Activated T-helper 17 cell treated with anti-CD3 and anti-CD28 coated beads, Interleukin-2, amount 50 U/mL, for 72 hours (primary cell): ENCODE measurements around the gene TFAP2A. TPM values are rescaled to one million over a fixed set of nuclear protein-coding genes. Genes with fewer than 3 reads are reported as not detected.

ENCODE experiments used
- ATAC-seq: fragments of 150-1000 bp; cut with Tn5 transposase; replicated peaks from 2 replicates; pipeline ENCODE4 v1.10.0; 2021; ENCODE audit warnings: mild to moderate bottlenecking, moderate library complexity
- H3K27ac Mint-ChIP-seq: one replicate; pipeline ENCODE4 v1.8.0; 2022; ENCODE audit warnings: mixed read lengths
- H3K27me3 Mint-ChIP-seq: one replicate; pipeline ENCODE4 v1.8.0; 2022; ENCODE audit warnings: mixed read lengths
- H3K36me3 Mint-ChIP-seq: one replicate; pipeline ENCODE4 v1.8.0; 2022; ENCODE audit warnings: low read depth, mild to moderate bottlenecking, mixed read lengths
- H3K4me1 Mint-ChIP-seq: one replicate; pipeline ENCODE4 v1.8.0; 2022; ENCODE audit warnings: mixed read lengths
- H3K4me3 Mint-ChIP-seq: one replicate; pipeline ENCODE4 v1.8.0; 2022; ENCODE audit warnings: mild to moderate bottlenecking, mixed read lengths
- H3K9me3 Mint-ChIP-seq: one replicate; pipeline ENCODE4 v1.8.0; 2022; ENCODE audit warnings: mixed read lengths
- total RNA-seq, 2 donors: library from RNA; stranded (reverse); gene quantifications; one replicate each; pipeline ENCODE4 v1.2.3, GENCODE V29; 2022

TFAP2A gene
- total RNA-seq, 2 donors from 2014 or later, result 0.52 TPM; not detected in 1

GRCh38 chr6:10411971-10412460 is 2.9 kb downstream of the TFAP2A start:
- H3K36me3 Mint-ChIP-seq, result peaks cover 45% of the 10 kb centered on the region
- H3K9me3 Mint-ChIP-seq, result peaks cover 17% of the 10 kb centered on the region
- ATAC-seq, result peak; percentile 61
- H3K27ac Mint-ChIP-seq, result peak overlapping the region; percentile 76
- H3K4me3 Mint-ChIP-seq, result peak overlapping the region; percentile 92
- peaks cover 19% of the 10 kb centered on the region for H3K4me1 Mint-ChIP-seq
- peaks cover 74% of the 10 kb centered on the region for H3K27me3 Mint-ChIP-seq

GRCh38 chr6:10411131-10411970 is 3.5 kb downstream of the TFAP2A start:
- peak; percentile 3 for ATAC-seq
- Mint-ChIP-seq H3K36me3 (peaks cover 45% of the 10 kb centered on the region), H3K4me1 (peaks cover 19% of the 10 kb centered on the region), H3K4me3 (peak overlapping the region; percentile 92), H3K27ac (peak overlapping the region; percentile 76), H3K9me3 (peaks cover 17% of the 10 kb centered on the region), H3K27me3 (peaks cover 72% of the 10 kb centered on the region)

GRCh38 chr6:10410207-10411050 is 4.4 kb downstream of the TFAP2A start:
- peaks cover 65% of the 10 kb centered on the region for H3K27me3 Mint-ChIP-seq
- H3K4me1 Mint-ChIP-seq, result peaks cover 18% of the 10 kb centered on the region
- peaks cover 40% of the 10 kb centered on the region for H3K36me3 Mint-ChIP-seq
- H3K9me3 Mint-ChIP-seq, result peaks cover 17% of the 10 kb centered on the region
- no peak overlapping the region for H3K27ac Mint-ChIP-seq
- H3K4me3 Mint-ChIP-seq, result peak overlapping the region; percentile 92
- no peak for ATAC-seq

- peaks cover 61% of the 10 kb centered on the region for H3K27me3 Mint-ChIP-seq
- H3K4me3 Mint-ChIP-seq, result no peak overlapping the region
- peaks cover 15% of the 10 kb centered on the region for H3K4me1 Mint-ChIP-seq
- H3K9me3 Mint-ChIP-seq, result peaks cover 17% of the 10 kb centered on the region
- ATAC-seq, result no peak
- peaks cover 37% of the 10 kb centered on the region for H3K36me3 Mint-ChIP-seq
- H3K27ac Mint-ChIP-seq, result no peak overlapping the region
These were observed 5.1 kb downstream of the TFAP2A start for GRCh38 chr6:10409731-10410206.

GRCh38 chr6:10409233-10409721 is 5.6 kb downstream of the TFAP2A start:
- peaks cover 15% of the 10 kb centered on the region for H3K4me1 Mint-ChIP-seq
- H3K36me3 Mint-ChIP-seq, result peaks cover 37% of the 10 kb centered on the region
- peaks cover 17% of the 10 kb centered on the region for H3K9me3 Mint-ChIP-seq
- H3K27ac Mint-ChIP-seq, result no peak overlapping the region
- peaks cover 59% of the 10 kb centered on the region for H3K27me3 Mint-ChIP-seq
- H3K4me3 Mint-ChIP-seq, result no peak overlapping the region
- ATAC-seq, result no peak

GRCh38 chr6:10408457-10408856 is 6.4 kb downstream of the TFAP2A start:
- H3K36me3 Mint-ChIP-seq, result peaks cover 34% of the 10 kb centered on the region
- H3K4me3 Mint-ChIP-seq, result no peak overlapping the region
- ATAC-seq, result no peak

GRCh38 chr6:10407674-10408054 is 7.2 kb downstream of the TFAP2A start:
- peaks cover 45% of the 10 kb centered on the region for H3K27me3 Mint-ChIP-seq
- no peak overlapping the region for H3K4me3 Mint-ChIP-seq
- peaks cover 20% of the 10 kb centered on the region for H3K9me3 Mint-ChIP-seq
- H3K27ac Mint-ChIP-seq, result no peak overlapping the region
- no peak for ATAC-seq
- peaks cover 7% of the 10 kb centered on the region for H3K4me1 Mint-ChIP-seq
- peaks cover 30% of the 10 kb centered on the region for H3K36me3 Mint-ChIP-seq

More at GRCh38 chr6:10408457-10408856, 6.4 kb downstream of the TFAP2A start:
- Mint-ChIP-seq H3K27me3 (peaks cover 51% of the 10 kb centered on the region), H3K9me3 (peaks cover 17% of the 10 kb centered on the region), H3K4me1 (peaks cover 13% of the 10 kb centered on the region), H3K27ac (no peak overlapping the region)

GRCh38 chr6:10407018-10407673 is 7.7 kb downstream of the TFAP2A start:
- H3K4me1 Mint-ChIP-seq, result peaks cover 6% of the 10 kb centered on the region
- peaks cover 28% of the 10 kb centered on the region for H3K36me3 Mint-ChIP-seq
- peaks cover 20% of the 10 kb centered on the region for H3K9me3 Mint-ChIP-seq

GRCh38 chr6:10406556-10406955 is 8.3 kb downstream of the TFAP2A start:
- Mint-ChIP-seq H3K4me1 (peaks cover under 1% of the 10 kb centered on the region), H3K27me3 (peaks cover 37% of the 10 kb centered on the region), H3K4me3 (no peak overlapping the region), H3K36me3 (peaks cover 23% of the 10 kb centered on the region), H3K27ac (no peak overlapping the region), H3K9me3 (peaks cover 20% of the 10 kb centered on the region)
- no peak for ATAC-seq

More at GRCh38 chr6:10407018-10407673, 7.7 kb downstream of the TFAP2A start:
- peaks cover 43% of the 10 kb centered on the region for H3K27me3 Mint-ChIP-seq
- H3K4me3 Mint-ChIP-seq, result no peak overlapping the region
- no peak for ATAC-seq
- no peak overlapping the region for H3K27ac Mint-ChIP-seq

GRCh38 chr6:10405513-10405900 is 9.4 kb downstream of the TFAP2A start:
- ATAC-seq, result no peak
- peaks cover 14% of the 10 kb centered on the region for H3K36me3 Mint-ChIP-seq
- peaks cover 17% of the 10 kb centered on the region for H3K9me3 Mint-ChIP-seq
- peak overlapping the region; percentile 68 for H3K4me3 Mint-ChIP-seq
- no peaks in the 10 kb centered on the region for H3K4me1 Mint-ChIP-seq
- no peak overlapping the region for H3K27ac Mint-ChIP-seq
- H3K27me3 Mint-ChIP-seq, result peaks cover 33% of the 10 kb centered on the region

- H3K4me1 Mint-ChIP-seq, result no peaks in the 10 kb centered on the region
- peaks cover 28% of the 10 kb centered on the region for H3K27me3 Mint-ChIP-seq
- H3K36me3 Mint-ChIP-seq, result peaks cover 9% of the 10 kb centered on the region
- H3K4me3 Mint-ChIP-seq, result peak overlapping the region; percentile 68
- H3K9me3 Mint-ChIP-seq, result peaks cover 14% of the 10 kb centered on the region
- no peak for ATAC-seq
- H3K27ac Mint-ChIP-seq, result no peak overlapping the region
These were observed 9.9 kb downstream of the TFAP2A start for GRCh38 chr6:10404799-10405512.

GRCh38 chr6:10404107-10404798 is 10.6 kb downstream of the TFAP2A start:
- Mint-ChIP-seq H3K36me3 (peaks cover 2% of the 10 kb centered on the region), H3K27ac (no peak overlapping the region), H3K27me3 (peaks cover 25% of the 10 kb centered on the region), H3K9me3 (peaks cover 9% of the 10 kb centered on the region), H3K4me3 (peak overlapping the region; percentile 68), H3K4me1 (no peaks in the 10 kb centered on the region)
- peak; percentile 96 for ATAC-seq
